Caco-2 (cell line): Measurements from ENCODE around the gene OXGR1. TPM values are rescaled to one million over a fixed set of nuclear protein-coding genes. Genes with fewer than 3 reads are reported as not detected.

Experiments used
- BruUV-seq: library from RNA; stranded (reverse); fragments of 400-500 nt; replicated peaks from 2 replicates; lab custom pipeline; 2021; lab: Mats Ljungman, UMichigan
- CTCF ChIA-PET: fragments of 300-600 bp; sonication (Branson Sonifier 250); formaldehyde crosslinking; loops from one replicate; lab custom pipeline; 2022; ENCODE audit warnings: antibody characterized with exemption; lab: Charles Lee
- POLR2A ChIA-PET: fragments of 300-600 bp; sonication (Branson Sonifier 250); formaldehyde crosslinking; loops from one replicate; lab custom pipeline; 2022; ENCODE audit warnings: antibody characterized with exemption; lab: Charles Lee
- DNase-seq, 2 experiments: peaks; one replicate each; pipeline versions ENCODE4 v3.0.0 to v3.0.0-alpha.2; 2020 to 2022
- H3K27me3 ChIP-seq: replicated peaks from 2 replicates; pipeline ENCODE4 v1.6.0; 2011; ENCODE audit warnings: low read length; ENCODE audit not compliant: control insufficient read depth, insufficient read depth
- H3K36me3 ChIP-seq: 2 replicates; pipeline ENCODE4 v1.5.1; 2011; ENCODE audit warnings: low read length; ENCODE audit not compliant: control insufficient read depth, insufficient read depth
- H3K4me1 ChIP-seq: fragments of 250-450 bp; sonication (Bioruptor Pico); 2 replicates; pipeline ENCODE4 v1.5.1; 2020; ENCODE audit warnings: mild to moderate bottlenecking
- H3K4me3 ChIP-seq: 2 replicates; pipeline ENCODE4 v1.5.1; 2011; ENCODE audit warnings: low read depth, mild to moderate bottlenecking, control low read depth, low read length
- H3K9me3 ChIP-seq: fragments of 250-450 bp; sonication (Bioruptor Pico); 2 replicates; pipeline ENCODE4 v1.5.1; 2020; ENCODE audit warnings: mild to moderate bottlenecking, moderate library complexity
- H3K27ac Mint-ChIP-seq: one replicate; pipeline ENCODE4 v1.8.0; 2022; ENCODE audit warnings: mixed read lengths; ENCODE audit not compliant: unreplicated experiment
- H3K27me3 Mint-ChIP-seq: one replicate; pipeline ENCODE4 v1.8.0; 2022; ENCODE audit warnings: mixed read lengths; ENCODE audit not compliant: insufficient read depth, unreplicated experiment
- H3K36me3 Mint-ChIP-seq: one replicate; pipeline ENCODE4 v1.8.0; 2022; ENCODE audit warnings: mild to moderate bottlenecking, mixed read lengths; ENCODE audit not compliant: insufficient read depth, unreplicated experiment
- H3K4me1 Mint-ChIP-seq: one replicate; pipeline ENCODE4 v1.8.0; 2022; ENCODE audit warnings: low read depth, mixed read lengths; ENCODE audit not compliant: unreplicated experiment
- H3K4me3 Mint-ChIP-seq: one replicate; pipeline ENCODE4 v1.8.0; 2022; ENCODE audit warnings: mild to moderate bottlenecking, moderate library complexity, mixed read lengths; ENCODE audit not compliant: unreplicated experiment
- H3K9me3 Mint-ChIP-seq: one replicate; pipeline ENCODE4 v1.8.0; 2022; ENCODE audit warnings: mixed read lengths; ENCODE audit not compliant: unreplicated experiment
- intact Hi-C: fragments of 100-400 bp; cut with micrococcal nuclease; formaldehyde crosslinking; loops from one replicate; pipeline ENCODE4 v1.10.0; 2022; ENCODE audit not compliant: unreplicated experiment
- total RNA-seq: library from RNA; stranded (reverse); gene quantifications from 2 replicates; pipeline ENCODE4 v1.2.3, GENCODE V29; 2022
- TF ChIP-seq, protein P1 (sequence below), 2 experiments: fragments of 200-600 bp in 1 of 2; IDR thresholded peaks; 1 replicate in 1 of 2; 2 replicates in 1 of 2; pipeline versions ENCODE4 v1.5.1 to v1.8.0; 2011 to 2022; ENCODE audit warnings: antibody characterized with exemption in 1 of 2, control low read depth in 1 of 2, inconsistent platforms in 1 of 2, low read depth in 1 of 2, low read length in 1 of 2, mild to moderate bottlenecking in 1 of 2, moderate library complexity in 1 of 2; ENCODE audit not compliant: insufficient read depth in 1 of 2, severe bottlenecking in 1 of 2, unreplicated experiment in 1 of 2

OXGR1 gene
- total RNA-seq, 1 experiment from 2014 or later = not detected

DNA sequence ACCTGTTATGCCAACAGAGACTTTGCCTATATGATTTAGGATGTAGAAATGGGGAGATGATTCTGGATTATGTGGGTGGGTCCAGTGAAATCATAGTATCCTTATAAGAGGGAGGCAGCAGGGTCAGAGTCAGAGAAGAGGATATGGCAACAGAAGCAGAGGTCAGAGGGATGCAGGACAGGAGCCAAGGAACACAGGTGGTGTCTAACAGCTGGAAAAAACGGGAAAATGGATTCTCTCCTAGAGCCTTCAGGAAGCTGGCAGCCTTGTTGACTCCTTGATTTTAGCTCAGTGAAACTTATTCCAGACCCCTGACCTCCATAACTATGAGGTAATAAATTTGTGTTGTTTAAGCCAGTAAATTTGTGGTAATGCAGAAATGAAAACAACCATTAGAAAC lies 28.8 kb upstream of the OXGR1 start:
- intact Hi-C loops = loop anchor here (10.0 kb wide), 1 partner anchor 552 kb away; no protein-coding TSS in a partner anchor
- Mint-ChIP-seq H3K36me3 (no peaks in the 10 kb centered on the region), H3K27me3 (no peaks in the 10 kb centered on the region), H3K4me3 (no peak overlapping the region), H3K27ac (no peak overlapping the region), H3K9me3 (no peaks in the 10 kb centered on the region), H3K4me1 (peaks cover 26% of the 10 kb centered on the region)
- peaks cover 40% of the 10 kb centered on the region for H3K4me1 ChIP-seq
- H3K9me3 ChIP-seq = no peaks in the 10 kb centered on the region
- DNase-seq = no peak
- no peak overlapping the region for H3K4me3 ChIP-seq
- no peaks in the 10 kb centered on the region for H3K36me3 ChIP-seq
- no TSS peak for BruUV-seq
- no peaks in the 10 kb centered on the region for H3K27me3 ChIP-seq
- POLR2A ChIA-PET = no interaction called here
- CTCF ChIA-PET = no interaction called here
- TF ChIP-seq, protein P1, sequence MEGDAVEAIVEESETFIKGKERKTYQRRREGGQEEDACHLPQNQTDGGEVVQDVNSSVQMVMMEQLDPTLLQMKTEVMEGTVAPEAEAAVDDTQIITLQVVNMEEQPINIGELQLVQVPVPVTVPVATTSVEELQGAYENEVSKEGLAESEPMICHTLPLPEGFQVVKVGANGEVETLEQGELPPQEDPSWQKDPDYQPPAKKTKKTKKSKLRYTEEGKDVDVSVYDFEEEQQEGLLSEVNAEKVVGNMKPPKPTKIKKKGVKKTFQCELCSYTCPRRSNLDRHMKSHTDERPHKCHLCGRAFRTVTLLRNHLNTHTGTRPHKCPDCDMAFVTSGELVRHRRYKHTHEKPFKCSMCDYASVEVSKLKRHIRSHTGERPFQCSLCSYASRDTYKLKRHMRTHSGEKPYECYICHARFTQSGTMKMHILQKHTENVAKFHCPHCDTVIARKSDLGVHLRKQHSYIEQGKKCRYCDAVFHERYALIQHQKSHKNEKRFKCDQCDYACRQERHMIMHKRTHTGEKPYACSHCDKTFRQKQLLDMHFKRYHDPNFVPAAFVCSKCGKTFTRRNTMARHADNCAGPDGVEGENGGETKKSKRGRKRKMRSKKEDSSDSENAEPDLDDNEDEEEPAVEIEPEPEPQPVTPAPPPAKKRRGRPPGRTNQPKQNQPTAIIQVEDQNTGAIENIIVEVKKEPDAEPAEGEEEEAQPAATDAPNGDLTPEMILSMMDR (IDR thresholded peaks at IDR 0.05; ENCODE audit: insufficient read depth in 1 of 2, low read depth in 1 of 2, low read length in 1 of 2, severe bottlenecking in 1 of 2, unreplicated experiment in 1 of 2) = no peak

GRCh38 chr13:97021241-97021640 lies 27.0 kb upstream of the OXGR1 start:
- Histone ChIP-seq H3K4me3 (no peak overlapping the region), H3K9me3 (no peaks in the 10 kb centered on the region), H3K27me3 (no peaks in the 10 kb centered on the region), H3K36me3 (no peaks in the 10 kb centered on the region), H3K4me1 (peaks cover 30% of the 10 kb centered on the region)
- peak in 1 of 2 experiments; percentile 30 for DNase-seq
- Mint-ChIP-seq H3K36me3 (no peaks in the 10 kb centered on the region), H3K9me3 (no peaks in the 10 kb centered on the region), H3K27me3 (no peaks in the 10 kb centered on the region), H3K4me3 (no peak overlapping the region), H3K4me1 (peaks cover 17% of the 10 kb centered on the region), H3K27ac (no peak overlapping the region)
- ChIA-PET POLR2A (no interaction called here), CTCF (interaction anchor here (1.0 kb wide), 1 partner anchor 37 kb away, joined by 4 read pairs; no protein-coding TSS in a partner anchor)
- TF ChIP-seq, protein P1 (IDR thresholded peaks at IDR 0.05; ENCODE audit: insufficient read depth in 1 of 2, low read depth in 1 of 2, low read length in 1 of 2, severe bottlenecking in 1 of 2, unreplicated experiment in 1 of 2) = no peak
- no TSS peak for BruUV-seq
- intact Hi-C loops = loop anchor here (10.0 kb wide), 1 partner anchor 554 kb away; no protein-coding TSS in a partner anchor

GRCh38 chr13:97020689-97021240 lies 26.5 kb upstream of the OXGR1 start:
- CTCF ChIA-PET = interaction anchor here (1.0 kb wide), 1 partner anchor 37 kb away, joined by 4 read pairs; no protein-coding TSS in a partner anchor
- Mint-ChIP-seq H3K36me3 (no peaks in the 10 kb centered on the region), H3K27ac (no peak overlapping the region), H3K27me3 (no peaks in the 10 kb centered on the region), H3K4me3 (no peak overlapping the region), H3K9me3 (no peaks in the 10 kb centered on the region), H3K4me1 (peaks cover 13% of the 10 kb centered on the region)
- Histone ChIP-seq H3K4me1 (peaks cover 26% of the 10 kb centered on the region), H3K4me3 (no peak overlapping the region), H3K27me3 (no peaks in the 10 kb centered on the region), H3K9me3 (no peaks in the 10 kb centered on the region), H3K36me3 (no peaks in the 10 kb centered on the region)
- TF ChIP-seq, protein P1 (IDR thresholded peaks at IDR 0.05; ENCODE audit: insufficient read depth in 1 of 2, low read depth in 1 of 2, low read length in 1 of 2, severe bottlenecking in 1 of 2, unreplicated experiment in 1 of 2) = no peak
- BruUV-seq = no TSS peak
- POLR2A ChIA-PET = no interaction called here
- DNase-seq = no peak
- intact Hi-C loops = loop anchor here (10.0 kb wide), 1 partner anchor 554 kb away; no protein-coding TSS in a partner anchor
